ENCODE data around the gene PTPRD. TPM values are rescaled to one million over a fixed set of nuclear protein-coding genes. Genes with fewer than 3 reads are reported as not detected.

PTPRD gene
- total RNA-seq, 1 experiment from 2014 or later = not detected

- DNase-seq (ENCODE audit: low read depth, low spot score) (no peak), ATAC-seq (no peak)
- TF ChIP-seq REST (IDR thresholded peaks at IDR 0.05; ENCODE audit: insufficient read depth in 1 of 2, low read depth in 2 of 2, low read length in 1 of 2) (no peak), CTCF (IDR thresholded peaks at IDR 0.05) (no peak), POLR2AphosphoS5 (IDR thresholded peaks at IDR 0.05; ENCODE audit: low read depth, low read length) (no peak), SIN3A (IDR thresholded peaks at IDR 0.05; ENCODE audit: borderline replicate concordance, insufficient read depth, low read depth, low read length) (no peak), TCF7L2 (IDR thresholded peaks at IDR 0.05; ENCODE audit: low read depth, low read length) (no peak)
- H3K36me3 ChIP-seq (ENCODE audit: control insufficient read depth, insufficient read depth, low read length) = no peaks in the 10 kb centered on the region
- ChIA-PET POLR2A (no interaction called here), CTCF (no interaction called here)
- H3K4me3 ChIP-seq (ENCODE audit: low read depth in 2 of 2, low read length in 2 of 2) = no peak overlapping the region
- in situ Hi-C loops (cut with HindIII; ENCODE audit: low pct_unique_long_range_greater_than_20kb, low sequenced_read_pairs) (no loop called here), intact Hi-C loops (cut with micrococcal nuclease; ENCODE audit: unreplicated experiment) (no loop called here)
- no peaks in the 10 kb centered on the region for H3K27me3 ChIP-seq (ENCODE audit: control insufficient read depth, insufficient read depth, low read length)
- H3K9me3 ChIP-seq (ENCODE audit: control insufficient read depth, insufficient read depth, low read depth, low read length) = no peaks in the 10 kb centered on the region
- no peaks in the 10 kb centered on the region for H3K4me1 ChIP-seq (ENCODE audit: control insufficient read depth, insufficient read depth, low read length)
- no TSS peak for BruUV-seq (replicated peaks)
- H3K27ac ChIP-seq (ENCODE audit: low read length) = no peak overlapping the region
Observed at GRCh38 chr9:10661376-10661775, 48.6 kb upstream of the PTPRD start.

GRCh38 chr9:10651012-10651411 is 38.2 kb upstream of the PTPRD start:
- Histone ChIP-seq H3K4me1 (ENCODE audit: control insufficient read depth, insufficient read depth, low read length) (no peaks in the 10 kb centered on the region), H3K27me3 (ENCODE audit: control insufficient read depth, insufficient read depth, low read length) (no peaks in the 10 kb centered on the region), H3K27ac (ENCODE audit: low read length) (no peak overlapping the region), H3K36me3 (ENCODE audit: control insufficient read depth, insufficient read depth, low read length) (no peaks in the 10 kb centered on the region), H3K4me3 (ENCODE audit: low read depth in 2 of 2, low read length in 2 of 2) (no peak overlapping the region), H3K9me3 (ENCODE audit: control insufficient read depth, insufficient read depth, low read depth, low read length) (no peaks in the 10 kb centered on the region)
- BruUV-seq (replicated peaks) = no TSS peak
- CTCF ChIA-PET = no interaction called here
- no peak for DNase-seq (ENCODE audit: low read depth, low spot score)
- in situ Hi-C loops (cut with HindIII; ENCODE audit: low pct_unique_long_range_greater_than_20kb, low sequenced_read_pairs) (no loop called here), intact Hi-C loops (cut with micrococcal nuclease; ENCODE audit: unreplicated experiment) (no loop called here)
- ATAC-seq = no peak
- POLR2A ChIA-PET = no interaction called here
- TF ChIP-seq POLR2AphosphoS5 (IDR thresholded peaks at IDR 0.05; ENCODE audit: low read depth, low read length) (no peak), CTCF (IDR thresholded peaks at IDR 0.05) (no peak), TCF7L2 (IDR thresholded peaks at IDR 0.05; ENCODE audit: low read depth, low read length) (no peak), SIN3A (IDR thresholded peaks at IDR 0.05; ENCODE audit: borderline replicate concordance, insufficient read depth, low read depth, low read length) (no peak), REST (IDR thresholded peaks at IDR 0.05; ENCODE audit: insufficient read depth in 1 of 2, low read depth in 2 of 2, low read length in 1 of 2) (no peak)
